ENCODE data around the gene JARID2. TPM values are rescaled to one million over a fixed set of nuclear protein-coding genes. Genes with fewer than 3 reads are reported as not detected.

JARID2 gene
- polyA plus RNA-seq, 1 experiment: 9.7 TPM

DNA sequence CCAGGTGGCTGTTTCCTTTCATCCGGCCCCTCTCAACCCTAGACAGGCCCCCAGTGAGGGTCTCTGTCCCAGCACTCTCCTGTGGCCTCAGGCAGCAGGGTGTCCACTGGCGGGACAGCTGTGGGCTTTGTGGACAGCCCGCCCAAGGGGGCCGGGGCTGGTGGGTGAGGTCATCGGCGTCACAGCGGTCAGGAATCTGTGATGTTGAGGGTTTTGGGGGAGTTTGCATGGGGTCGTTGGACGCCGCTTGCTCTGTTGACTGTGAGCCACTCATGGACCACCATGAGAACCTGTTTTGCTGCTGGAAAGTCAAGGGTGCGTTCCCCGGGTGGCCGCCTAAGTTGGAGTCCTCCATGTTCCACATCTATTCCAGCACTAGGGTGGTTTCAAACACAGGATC lies 270.5 kb downstream of the JARID2 start:
- ChIA-PET CTCF (no interaction called here), POLR2A (no interaction called here)
- Histone ChIP-seq H3K9me3 (ENCODE audit: control insufficient read depth, insufficient read depth, low read length) (no peaks in the 10 kb centered on the region; the same call in 1 of the 2 replicates), H3K27ac (ENCODE audit: low read depth, low read length) (no peak overlapping the region), H3K4me3 (ENCODE audit: low read depth, low read length) (no peak overlapping the region), H3K27me3 (ENCODE audit: control insufficient read depth, insufficient read depth, low read length) (no peaks in the 10 kb centered on the region)
- TF ChIP-seq, protein P1, sequence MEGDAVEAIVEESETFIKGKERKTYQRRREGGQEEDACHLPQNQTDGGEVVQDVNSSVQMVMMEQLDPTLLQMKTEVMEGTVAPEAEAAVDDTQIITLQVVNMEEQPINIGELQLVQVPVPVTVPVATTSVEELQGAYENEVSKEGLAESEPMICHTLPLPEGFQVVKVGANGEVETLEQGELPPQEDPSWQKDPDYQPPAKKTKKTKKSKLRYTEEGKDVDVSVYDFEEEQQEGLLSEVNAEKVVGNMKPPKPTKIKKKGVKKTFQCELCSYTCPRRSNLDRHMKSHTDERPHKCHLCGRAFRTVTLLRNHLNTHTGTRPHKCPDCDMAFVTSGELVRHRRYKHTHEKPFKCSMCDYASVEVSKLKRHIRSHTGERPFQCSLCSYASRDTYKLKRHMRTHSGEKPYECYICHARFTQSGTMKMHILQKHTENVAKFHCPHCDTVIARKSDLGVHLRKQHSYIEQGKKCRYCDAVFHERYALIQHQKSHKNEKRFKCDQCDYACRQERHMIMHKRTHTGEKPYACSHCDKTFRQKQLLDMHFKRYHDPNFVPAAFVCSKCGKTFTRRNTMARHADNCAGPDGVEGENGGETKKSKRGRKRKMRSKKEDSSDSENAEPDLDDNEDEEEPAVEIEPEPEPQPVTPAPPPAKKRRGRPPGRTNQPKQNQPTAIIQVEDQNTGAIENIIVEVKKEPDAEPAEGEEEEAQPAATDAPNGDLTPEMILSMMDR (IDR thresholded peaks at IDR 0.05; ENCODE audit: low read depth, low read length): no peak
- no peak for DNase-seq (ENCODE audit: low read depth, low spot score)

DNA sequence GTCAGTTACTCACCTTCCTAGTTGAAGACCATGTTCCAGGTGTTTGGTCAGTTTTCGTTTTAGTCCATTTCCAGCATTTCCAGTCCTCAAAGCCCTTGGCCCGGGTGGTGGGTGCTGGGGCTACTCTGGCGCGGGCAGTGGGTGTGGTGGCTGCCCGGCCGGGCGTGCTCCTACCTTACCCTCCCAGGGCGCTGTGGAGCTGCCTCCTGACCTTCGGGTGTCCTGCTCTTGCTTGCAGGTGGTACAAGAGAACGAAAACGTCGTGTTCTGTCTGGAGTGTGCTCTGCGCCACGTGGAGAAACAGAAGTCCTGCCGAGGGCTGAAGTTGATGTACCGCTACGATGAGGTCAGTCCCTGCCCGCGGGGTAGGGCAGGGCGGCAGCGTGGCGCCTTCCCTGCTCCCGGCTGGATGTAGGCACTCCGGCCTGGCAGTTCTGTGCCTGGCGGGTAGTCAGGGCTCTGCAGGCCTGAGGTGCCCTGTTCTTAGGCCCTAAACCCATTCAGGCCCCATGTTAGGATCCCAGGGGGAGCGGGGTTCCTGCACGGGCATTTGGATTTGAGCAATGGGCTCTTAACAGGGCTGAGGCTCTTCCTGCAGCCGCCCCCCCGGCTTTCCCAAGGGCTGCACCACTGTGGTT lies 271.2 kb downstream of the JARID2 start:
- CTCF ChIA-PET: no interaction called here
- H3K9me3 ChIP-seq (ENCODE audit: control insufficient read depth, insufficient read depth, low read length): no peaks in the 10 kb centered on the region; the same call in 1 of the 2 replicates
- no peak overlapping the region for H3K27ac ChIP-seq (ENCODE audit: low read depth, low read length)
- no peaks in the 10 kb centered on the region for H3K27me3 ChIP-seq (ENCODE audit: control insufficient read depth, insufficient read depth, low read length)
- H3K4me3 ChIP-seq (ENCODE audit: low read depth, low read length): no peak overlapping the region
- DNase-seq (ENCODE audit: low read depth, low spot score): no peak
- TF ChIP-seq, protein P1 (IDR thresholded peaks at IDR 0.05; ENCODE audit: low read depth, low read length): no peak
- POLR2A ChIA-PET: no interaction called here

DNA sequence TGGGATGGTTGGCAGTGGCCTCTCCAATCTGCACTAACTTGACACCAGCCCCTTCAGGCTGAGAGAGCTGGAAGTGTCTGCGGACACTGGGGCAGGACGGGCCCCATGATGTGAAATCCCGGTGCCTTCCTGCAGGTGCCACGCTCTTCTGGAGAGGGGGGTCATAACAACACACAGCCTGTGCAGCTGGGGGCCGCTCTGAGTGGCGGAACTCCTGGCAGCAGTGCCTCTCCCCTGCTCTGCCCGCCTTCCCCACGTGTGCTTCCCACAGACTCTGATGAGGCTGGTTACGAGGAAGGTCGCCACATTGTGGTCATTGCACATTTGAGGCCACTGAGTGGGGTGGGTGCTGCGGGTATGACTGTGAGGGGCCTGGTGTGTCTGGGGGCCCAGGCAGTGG lies 271.7 kb downstream of the JARID2 start:
- no peaks in the 10 kb centered on the region for H3K27me3 ChIP-seq (ENCODE audit: control insufficient read depth, insufficient read depth, low read length)

DNA sequence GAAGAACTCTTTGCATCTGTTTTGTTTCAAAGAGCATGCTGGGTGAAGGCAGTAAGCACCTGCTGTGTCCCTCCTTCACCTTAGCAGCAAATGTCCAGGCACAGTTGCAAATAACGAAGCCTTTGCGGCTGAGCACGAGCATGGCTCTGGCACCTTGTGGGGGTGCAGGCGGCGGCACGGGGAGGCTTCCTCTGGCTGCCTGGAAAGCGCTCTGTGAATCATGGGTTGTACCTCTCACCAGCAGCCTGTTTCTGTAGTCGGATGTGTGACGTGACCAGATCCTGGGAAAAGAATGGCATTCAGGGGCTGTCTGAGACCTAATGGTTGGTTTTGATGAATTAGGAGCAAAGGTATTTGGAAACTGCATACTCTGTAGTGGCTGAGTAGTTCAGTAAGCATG lies 272.2 kb downstream of the JARID2 start:
- Histone ChIP-seq H3K27ac (ENCODE audit: low read depth, low read length) (no peak overlapping the region), H3K27me3 (ENCODE audit: control insufficient read depth, insufficient read depth, low read length) (no peaks in the 10 kb centered on the region), H3K4me3 (ENCODE audit: low read depth, low read length) (no peak overlapping the region), H3K9me3 (ENCODE audit: control insufficient read depth, insufficient read depth, low read length) (no peaks in the 10 kb centered on the region; the same call in 1 of the 2 replicates)
- ChIA-PET POLR2A (no interaction called here), CTCF (interaction anchor here (1.0 kb wide), 1 partner anchor 106 kb away, joined by 3 read pairs; no protein-coding TSS in a partner anchor)
- DNase-seq (ENCODE audit: low read depth, low spot score): no peak
- TF ChIP-seq, protein P1 (IDR thresholded peaks at IDR 0.05; ENCODE audit: low read depth, low read length): no peak

More for the DNA sequence above, 271.7 kb downstream of the JARID2 start:
- H3K4me3 ChIP-seq (ENCODE audit: low read depth, low read length): no peak overlapping the region
- ChIA-PET POLR2A (no interaction called here), CTCF (no interaction called here)
- DNase-seq (ENCODE audit: low read depth, low spot score): no peak
- no peaks in the 10 kb centered on the region; the same call in 1 of the 2 replicates for H3K9me3 ChIP-seq (ENCODE audit: control insufficient read depth, insufficient read depth, low read length)
- no peak overlapping the region for H3K27ac ChIP-seq (ENCODE audit: low read depth, low read length)
- TF ChIP-seq, protein P1 (IDR thresholded peaks at IDR 0.05; ENCODE audit: low read depth, low read length): no peak

DNA sequence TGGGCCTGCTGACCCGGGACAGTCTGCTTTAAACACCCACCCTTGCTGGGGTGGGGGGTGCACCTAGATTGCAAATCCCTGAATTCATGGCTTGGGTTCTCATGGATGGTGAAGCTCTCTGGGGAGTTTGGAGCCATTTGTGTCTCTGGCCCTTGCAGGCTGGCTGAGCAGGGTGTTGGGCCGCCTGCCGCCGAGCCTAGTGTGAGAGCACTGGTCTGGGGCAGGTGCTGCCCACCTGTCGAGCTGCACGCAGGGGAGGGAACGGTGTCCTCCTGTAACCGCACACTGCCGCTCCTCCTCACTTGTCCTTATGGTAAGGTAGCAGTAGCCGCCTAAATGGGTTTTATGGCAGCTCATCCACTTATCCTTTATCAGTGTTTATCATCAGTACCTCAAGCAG lies 273.0 kb downstream of the JARID2 start:
- no peak overlapping the region for H3K4me3 ChIP-seq (ENCODE audit: low read depth, low read length)
- no peaks in the 10 kb centered on the region; the same call in none of the 2 replicates for H3K9me3 ChIP-seq (ENCODE audit: control insufficient read depth, insufficient read depth, low read length)
- CTCF ChIA-PET: interaction anchor here (1.0 kb wide), 1 partner anchor 105 kb away, joined by 3 read pairs; no protein-coding TSS in a partner anchor
- no peak for DNase-seq (ENCODE audit: low read depth, low spot score)
- TF ChIP-seq, protein P1 (IDR thresholded peaks at IDR 0.05; ENCODE audit: low read depth, low read length): no peak
- H3K27ac ChIP-seq (ENCODE audit: low read depth, low read length): no peak overlapping the region
- no peaks in the 10 kb centered on the region for H3K27me3 ChIP-seq (ENCODE audit: control insufficient read depth, insufficient read depth, low read length)
- POLR2A ChIA-PET: no interaction called here
